ENCODE data around the gene CAP2. TPM values are rescaled to one million over a fixed set of nuclear protein-coding genes. Genes with fewer than 3 reads are reported as not detected.

CAP2 gene
- total RNA-seq, 1 donor from 2014 or later = not detected

DNA sequence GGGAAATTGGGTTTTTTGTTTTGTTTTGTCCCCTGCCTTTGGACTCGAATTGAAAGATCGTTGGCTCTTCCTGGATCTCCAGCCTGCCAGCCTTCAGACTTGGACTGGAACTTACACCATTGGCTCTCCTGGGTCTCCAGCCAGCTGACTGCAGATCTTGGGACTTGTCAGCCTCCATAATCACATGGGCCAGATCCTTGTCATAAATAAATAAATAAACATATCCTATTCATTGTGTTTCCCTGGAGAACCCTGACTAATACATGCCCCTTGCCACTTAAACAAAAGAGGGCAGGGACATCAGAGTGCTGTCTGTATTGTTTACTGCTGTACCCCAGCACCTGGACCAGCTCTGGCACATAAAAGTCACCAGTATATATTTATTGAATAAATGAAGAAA, 101.5 kb downstream of the CAP2 start:
- DNase-seq (no peak), ATAC-seq (ENCODE audit: low read depth) (no peak)
- Mint-ChIP-seq H3K4me1 (no peaks in the 10 kb centered on the region), H3K27me3 (peaks cover 22% of the 10 kb centered on the region), H3K9me3 (no peaks in the 10 kb centered on the region), H3K4me3 (no peak overlapping the region), H3K27ac (no peak overlapping the region), H3K36me3 (ENCODE audit: low read depth) (no peaks in the 10 kb centered on the region)
- CTCF ChIA-PET = no interaction called here
- intact Hi-C loops (cut with micrococcal nuclease) = no loop called here
- POLR2A ChIA-PET = no interaction called here
- TF ChIP-seq, protein P1, sequence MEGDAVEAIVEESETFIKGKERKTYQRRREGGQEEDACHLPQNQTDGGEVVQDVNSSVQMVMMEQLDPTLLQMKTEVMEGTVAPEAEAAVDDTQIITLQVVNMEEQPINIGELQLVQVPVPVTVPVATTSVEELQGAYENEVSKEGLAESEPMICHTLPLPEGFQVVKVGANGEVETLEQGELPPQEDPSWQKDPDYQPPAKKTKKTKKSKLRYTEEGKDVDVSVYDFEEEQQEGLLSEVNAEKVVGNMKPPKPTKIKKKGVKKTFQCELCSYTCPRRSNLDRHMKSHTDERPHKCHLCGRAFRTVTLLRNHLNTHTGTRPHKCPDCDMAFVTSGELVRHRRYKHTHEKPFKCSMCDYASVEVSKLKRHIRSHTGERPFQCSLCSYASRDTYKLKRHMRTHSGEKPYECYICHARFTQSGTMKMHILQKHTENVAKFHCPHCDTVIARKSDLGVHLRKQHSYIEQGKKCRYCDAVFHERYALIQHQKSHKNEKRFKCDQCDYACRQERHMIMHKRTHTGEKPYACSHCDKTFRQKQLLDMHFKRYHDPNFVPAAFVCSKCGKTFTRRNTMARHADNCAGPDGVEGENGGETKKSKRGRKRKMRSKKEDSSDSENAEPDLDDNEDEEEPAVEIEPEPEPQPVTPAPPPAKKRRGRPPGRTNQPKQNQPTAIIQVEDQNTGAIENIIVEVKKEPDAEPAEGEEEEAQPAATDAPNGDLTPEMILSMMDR (IDR thresholded peaks at IDR 0.05) = no peak

DNA sequence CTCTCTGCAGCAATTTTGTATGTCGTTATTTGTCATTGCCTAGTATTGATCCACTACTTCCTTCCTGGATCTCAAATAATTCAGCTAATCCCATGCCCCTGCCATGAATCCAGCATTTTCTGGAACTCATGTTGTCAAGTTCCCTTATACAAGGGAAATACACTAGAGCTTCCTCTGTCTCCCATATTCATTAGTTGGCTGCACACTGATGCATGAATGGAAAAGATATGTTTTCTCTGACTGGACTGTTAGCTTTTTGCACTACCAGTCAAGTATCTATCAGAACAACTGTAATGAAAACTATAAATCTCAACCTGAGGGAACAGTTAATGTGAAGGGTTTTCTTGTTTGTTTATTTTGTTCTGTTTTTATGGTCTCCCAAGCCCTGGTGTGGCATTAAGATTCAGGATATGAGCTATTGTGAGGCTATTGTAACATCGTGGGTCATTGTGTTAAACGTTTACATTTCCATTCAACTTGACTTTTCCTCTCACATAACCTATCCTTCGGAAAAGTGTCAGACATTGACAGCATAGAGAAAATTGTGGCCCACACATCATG, 104.2 kb downstream of the CAP2 start:
- Mint-ChIP-seq H3K9me3 (no peaks in the 10 kb centered on the region), H3K27ac (no peak overlapping the region), H3K36me3 (ENCODE audit: low read depth) (no peaks in the 10 kb centered on the region), H3K4me1 (no peaks in the 10 kb centered on the region), H3K27me3 (peaks cover 12% of the 10 kb centered on the region), H3K4me3 (no peak overlapping the region)
- ChIA-PET POLR2A (no interaction called here), CTCF (interaction anchor here (1.3 kb wide), 1 partner anchor 13 kb away, joined by 3 read pairs; no protein-coding TSS in a partner anchor)
- TF ChIP-seq, protein P1 (IDR thresholded peaks at IDR 0.05) = no peak
- intact Hi-C loops (cut with micrococcal nuclease) = no loop called here
- DNase-seq = no peak
- ATAC-seq (ENCODE audit: low read depth) = no peak

DNA sequence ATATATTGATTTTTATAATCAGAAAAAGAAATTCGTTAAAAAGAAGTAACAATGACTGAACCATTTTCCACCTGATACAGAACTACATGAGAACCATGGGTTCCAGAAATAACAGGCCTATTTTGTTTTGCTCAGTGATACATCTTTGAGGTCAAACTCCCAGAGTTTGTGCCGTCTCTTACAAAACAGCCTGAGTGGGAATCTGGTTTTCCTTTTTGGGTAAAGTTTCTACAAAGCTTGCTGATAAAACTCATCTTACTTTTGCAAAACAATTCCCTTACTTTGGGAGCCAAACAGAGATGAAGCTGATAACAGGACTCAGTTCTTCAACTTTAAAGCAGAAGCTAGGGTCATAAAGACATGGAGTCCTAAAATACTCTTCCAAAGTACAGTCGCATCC, 108.0 kb downstream of the CAP2 start:
- TF ChIP-seq, protein P1 (IDR thresholded peaks at IDR 0.05) = no peak
- CTCF ChIA-PET = no interaction called here
- H3K36me3 Mint-ChIP-seq (ENCODE audit: low read depth) = no peaks in the 10 kb centered on the region

DNA sequence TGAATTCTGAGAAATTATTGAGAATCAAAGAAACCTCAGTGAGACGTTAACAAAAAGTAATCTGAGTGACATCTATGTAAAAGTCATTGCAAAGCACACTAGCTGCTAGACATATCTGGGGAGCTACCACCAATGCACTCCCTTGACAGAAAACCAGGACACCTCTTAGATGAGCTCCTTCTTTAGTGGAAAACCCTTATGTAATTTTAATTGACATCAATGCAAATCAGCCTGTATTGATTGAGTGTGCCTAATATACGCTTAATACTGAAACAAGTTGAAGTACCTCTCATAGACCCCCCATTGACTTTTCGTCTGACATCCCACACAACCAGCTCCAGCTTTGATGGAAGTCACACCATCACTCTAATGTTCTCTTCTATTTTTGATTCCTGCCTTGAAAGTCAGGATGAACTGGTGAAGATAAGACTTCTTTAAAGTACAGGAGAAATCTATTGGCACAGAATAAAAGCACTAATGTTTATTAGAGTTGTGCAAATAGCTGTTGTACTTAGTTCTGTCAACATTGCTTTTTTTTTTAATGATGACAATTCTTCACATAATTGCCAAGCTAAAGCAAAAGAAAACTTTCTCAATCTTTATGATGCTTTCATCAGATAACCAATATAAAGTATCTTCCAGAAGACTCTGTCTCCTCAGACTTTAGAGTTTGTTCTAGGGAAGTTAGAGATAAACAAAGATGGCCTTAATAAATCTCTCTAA, 108.7 kb downstream of the CAP2 start:
- TF ChIP-seq, protein P1 (IDR thresholded peaks at IDR 0.05) = no peak
- intact Hi-C loops (cut with micrococcal nuclease) = loop anchor here (10.0 kb wide), 1 partner anchor 303 kb away; no protein-coding TSS in a partner anchor
- DNase-seq = no peak
- ChIA-PET POLR2A (no interaction called here), CTCF (no interaction called here)
- Mint-ChIP-seq H3K27me3 (peaks cover 1% of the 10 kb centered on the region), H3K36me3 (ENCODE audit: low read depth) (no peaks in the 10 kb centered on the region), H3K4me1 (no peaks in the 10 kb centered on the region), H3K4me3 (no peak overlapping the region), H3K27ac (no peak overlapping the region), H3K9me3 (no peaks in the 10 kb centered on the region)
- ATAC-seq (ENCODE audit: low read depth) = no peak

More for the DNA sequence above, 108.0 kb downstream of the CAP2 start:
- Mint-ChIP-seq H3K27ac (no peak overlapping the region), H3K9me3 (no peaks in the 10 kb centered on the region), H3K4me1 (no peaks in the 10 kb centered on the region), H3K27me3 (peaks cover 4% of the 10 kb centered on the region), H3K4me3 (no peak overlapping the region)
- no peak for ATAC-seq (ENCODE audit: low read depth)
- POLR2A ChIA-PET = no interaction called here
- no peak for DNase-seq
- intact Hi-C loops (cut with micrococcal nuclease) = loop anchor here (10.0 kb wide), 1 partner anchor 303 kb away; no protein-coding TSS in a partner anchor

DNA sequence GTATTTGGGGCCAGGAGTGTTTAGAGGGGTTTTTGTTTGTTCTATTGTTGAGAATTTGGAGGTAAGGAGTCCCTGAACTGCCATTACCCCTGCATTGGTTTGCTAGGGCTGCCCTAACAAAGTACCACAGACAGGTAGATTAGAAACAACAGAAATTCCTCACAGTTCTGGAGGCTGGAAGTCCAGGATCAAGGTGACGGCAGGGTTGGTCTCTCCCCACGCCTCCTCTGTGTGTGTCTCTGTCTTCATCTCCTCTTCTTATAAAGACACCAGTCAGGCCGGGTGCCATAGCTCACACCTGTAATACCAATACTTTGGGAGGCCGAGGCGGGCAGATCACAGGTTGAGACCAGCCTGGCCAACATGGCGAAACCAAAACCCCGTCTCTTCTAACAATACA, 109.7 kb downstream of the CAP2 start:
- H3K4me3 Mint-ChIP-seq = no peak overlapping the region
- CTCF ChIA-PET = no interaction called here
- DNase-seq (no peak), ATAC-seq (ENCODE audit: low read depth) (no peak)
- H3K4me1 Mint-ChIP-seq = no peaks in the 10 kb centered on the region
- no peaks in the 10 kb centered on the region for H3K9me3 Mint-ChIP-seq
- intact Hi-C loops (cut with micrococcal nuclease) = loop anchor here (10.0 kb wide), 1 partner anchor 302 kb away; no protein-coding TSS in a partner anchor
- no peaks in the 10 kb centered on the region for H3K36me3 Mint-ChIP-seq (ENCODE audit: low read depth)
- no peak overlapping the region for H3K27ac Mint-ChIP-seq
- peaks cover 1% of the 10 kb centered on the region for H3K27me3 Mint-ChIP-seq
- TF ChIP-seq, protein P1 (IDR thresholded peaks at IDR 0.05) = no peak
- POLR2A ChIA-PET = no interaction called here
